Mesendoderm (in vitro differentiated cells): Measurements from ENCODE around the gene CPED1.

Experiments
- DNase-seq: peaks from one replicate; pipeline ENCODE4 v3.0.0; 2013
- H2AK5ac ChIP-seq: 2 replicates; pipeline ENCODE4 v1.6.1; 2013; ENCODE audit warnings: low read length, inconsistent platforms
- H2BK120ac ChIP-seq: 2 replicates; pipeline ENCODE4 v1.6.1; 2013; ENCODE audit warnings: low read depth, mild to moderate bottlenecking, low read length, moderate library complexity, mixed read lengths
- H2BK15ac ChIP-seq: replicated peaks from 2 replicates; pipeline ENCODE4 v1.6.1; 2013; ENCODE audit warnings: low read depth, mild to moderate bottlenecking, moderate library complexity
- H2BK5ac ChIP-seq: 2 replicates; pipeline ENCODE4 v1.6.1; 2013; ENCODE audit warnings: low read length, inconsistent platforms
- H3K18ac ChIP-seq: 2 replicates; pipeline ENCODE4 v1.6.1; 2013; ENCODE audit warnings: mild to moderate bottlenecking, low read length, mixed read lengths
- H3K23ac ChIP-seq: one replicate; pipeline ENCODE4 v1.6.1; 2013; ENCODE audit warnings: low read length
- H3K27ac ChIP-seq: 2 replicates; pipeline ENCODE4 v1.5.1; 2013; ENCODE audit warnings: low read depth, mild to moderate bottlenecking, inconsistent platforms, low read length, moderate library complexity
- H3K27me3 ChIP-seq: 2 replicates; pipeline ENCODE4 v1.6.1; 2013; ENCODE audit warnings: low read length, control low read depth, mild to moderate bottlenecking, inconsistent platforms; ENCODE audit not compliant: insufficient read depth, poor library complexity
- H3K36me3 ChIP-seq: 2 replicates; pipeline ENCODE4 v1.6.1; 2013; ENCODE audit warnings: low read length, inconsistent platforms; ENCODE audit not compliant: control insufficient read depth, insufficient read depth
- H3K4ac ChIP-seq: one replicate; pipeline ENCODE4 v1.6.1; 2013; ENCODE audit warnings: low read depth, mild to moderate bottlenecking, low read length, moderate library complexity
- H3K4me1 ChIP-seq: 2 replicates; pipeline ENCODE4 v1.6.1; 2013; ENCODE audit warnings: low read depth, low read length, inconsistent platforms; ENCODE audit not compliant: control insufficient read depth
- H3K4me2 ChIP-seq: 2 replicates; pipeline ENCODE4 v1.6.1; 2013; ENCODE audit warnings: low read length
- H3K4me3 ChIP-seq: 2 replicates; pipeline ENCODE4 v1.5.1; 2013; ENCODE audit warnings: mild to moderate bottlenecking, low read length
- H3K56ac ChIP-seq: one replicate; pipeline ENCODE4 v1.6.1; 2013; ENCODE audit warnings: low read length
- H3K79me1 ChIP-seq: 2 replicates; pipeline ENCODE4 v1.6.1; 2013; ENCODE audit warnings: low read length, inconsistent platforms
- H3K79me2 ChIP-seq: 2 replicates; pipeline ENCODE4 v1.6.1; 2013; ENCODE audit warnings: mild to moderate bottlenecking, low read length; ENCODE audit not compliant: control insufficient read depth, insufficient read depth
- H3K9ac ChIP-seq: 2 replicates; pipeline ENCODE4 v1.6.1; 2013; ENCODE audit warnings: low read length, inconsistent platforms
- H4K5ac ChIP-seq: one replicate; pipeline ENCODE4 v1.6.1; 2013; ENCODE audit warnings: low read length
- H4K8ac ChIP-seq: one replicate; pipeline ENCODE4 v1.6.1; 2013; ENCODE audit warnings: low read depth, mild to moderate bottlenecking, control low read depth, low read length, moderate library complexity
- WGBS: extraction: QIAGEN DNeasy Blood & Tissue Kit; methylation state at CpG from one replicate; pipeline ENCODE4 v1.1.7; 2013; ENCODE audit warnings: low lambda C conversion rate, missing lambda C conversion rate; ENCODE audit not compliant: insufficient coverage; ENCODE audit errors: extremely low coverage; 5-methylcytosine and 5-hydroxymethylcytosine counted together

The CPED1 gene

DNA sequence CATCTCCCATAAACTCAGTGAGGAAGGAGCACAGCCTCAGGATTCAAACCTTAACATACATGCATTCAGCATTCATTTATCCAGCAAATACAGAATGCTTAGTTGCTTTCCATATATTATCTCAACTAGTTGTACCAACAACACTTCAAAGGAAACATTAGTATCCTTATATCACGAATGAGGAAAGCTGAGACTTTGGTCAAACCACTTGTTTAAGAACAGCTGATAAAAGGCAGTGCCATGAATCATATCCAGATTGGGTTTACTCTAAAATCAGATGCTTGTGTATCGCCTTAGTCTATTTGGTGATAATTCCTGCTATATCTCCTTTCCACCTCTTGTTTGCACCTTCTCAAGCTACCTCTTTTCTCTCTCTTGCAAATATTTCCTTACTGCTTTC lies 1.9 kb upstream of the CPED1 start:
- H3K36me3 ChIP-seq = no peaks in the 10 kb centered on the region
- no peak overlapping the region for H4K8ac ChIP-seq
- no peak overlapping the region for H3K9ac ChIP-seq
- H2BK15ac ChIP-seq = no peak overlapping the region
- no peak overlapping the region for H3K56ac ChIP-seq
- no peak for DNase-seq
- peaks cover 2% of the 10 kb centered on the region for H3K4me1 ChIP-seq
- no peak overlapping the region for H3K4me2 ChIP-seq
- H3K27ac ChIP-seq = no peak overlapping the region
- H2AK5ac ChIP-seq = no peak overlapping the region
- H3K23ac ChIP-seq = no peak overlapping the region
- H3K27me3 ChIP-seq = peaks cover 2% of the 10 kb centered on the region
- no peak overlapping the region for H2BK120ac ChIP-seq
- no peak overlapping the region for H3K18ac ChIP-seq
- no peak overlapping the region for H3K4ac ChIP-seq
- WGBS = no CpG with 5 or more reads among the region's 2 CpGs
- H3K4me3 ChIP-seq = no peak overlapping the region
- no peaks in the 10 kb centered on the region for H3K79me2 ChIP-seq
- no peaks in the 10 kb centered on the region for H3K79me1 ChIP-seq
- no peak overlapping the region for H4K5ac ChIP-seq
- H2BK5ac ChIP-seq = no peak overlapping the region

- Histone ChIP-seq H3K23ac (no peak overlapping the region), H3K4me1 (peaks cover 2% of the 10 kb centered on the region), H2AK5ac (no peak overlapping the region), H3K4me3 (no peak overlapping the region), H3K4ac (no peak overlapping the region), H4K5ac (no peak overlapping the region), H3K27ac (no peak overlapping the region), H3K4me2 (no peak overlapping the region), H3K56ac (no peak overlapping the region), H3K18ac (no peak overlapping the region), H2BK120ac (no peak overlapping the region), H3K9ac (no peak overlapping the region), H2BK5ac (no peak overlapping the region), H2BK15ac (no peak overlapping the region), H3K36me3 (no peaks in the 10 kb centered on the region), H3K79me2 (no peaks in the 10 kb centered on the region), H3K27me3 (peaks cover 2% of the 10 kb centered on the region), H4K8ac (no peak overlapping the region), H3K79me1 (no peaks in the 10 kb centered on the region)
- DNase-seq = no peak
- 100% methylated on average over 1 of the region's 3 CpGs for WGBS
These were observed 1.2 kb upstream of the CPED1 start for GRCh38 chr7:120987280-120987679.

DNA sequence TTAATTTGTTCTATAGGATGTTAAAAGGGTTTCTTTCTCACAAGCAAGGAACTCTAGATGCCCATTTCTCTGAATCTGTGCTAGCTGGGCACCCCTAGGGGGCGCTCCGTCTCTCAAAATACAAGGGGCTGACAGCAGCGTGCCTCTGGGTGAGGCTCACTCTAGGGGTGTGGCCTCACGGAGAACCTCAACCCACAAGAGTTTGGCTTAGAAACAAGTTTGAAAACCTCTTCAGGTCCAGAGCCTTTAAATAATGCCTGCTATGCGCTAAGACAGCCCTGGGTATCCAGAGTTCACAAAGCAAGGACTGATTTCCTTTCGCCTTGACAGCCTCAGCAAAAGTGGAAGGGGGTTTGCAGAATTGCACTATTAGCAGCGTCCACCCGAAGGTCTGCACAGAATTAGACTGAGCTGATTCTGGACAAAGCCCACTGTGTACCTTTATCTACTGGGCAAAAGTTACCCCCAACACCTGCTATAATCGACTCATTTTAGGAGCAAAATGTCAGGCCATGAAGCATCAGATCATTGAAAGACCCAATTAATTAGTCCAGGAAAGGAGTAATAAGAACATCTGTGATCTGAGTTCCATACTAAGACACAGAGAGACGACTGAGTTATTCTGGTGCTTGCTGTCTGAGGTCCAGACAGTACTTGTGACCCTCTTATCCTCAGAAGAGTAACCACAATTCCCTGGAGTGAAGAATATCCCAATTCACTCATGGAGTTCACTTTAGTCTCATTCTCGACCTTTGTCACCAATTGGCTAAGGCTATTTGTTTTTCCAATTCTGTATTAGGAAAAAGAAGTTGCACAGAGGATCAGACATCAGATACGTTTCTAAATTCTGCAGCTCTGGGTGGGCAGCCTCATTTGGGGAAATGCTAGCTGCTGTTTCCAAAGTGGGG lies 574 bp upstream of the CPED1 start:
- H2BK5ac ChIP-seq = no peak overlapping the region
- peaks cover 2% of the 10 kb centered on the region for H3K27me3 ChIP-seq
- H3K56ac ChIP-seq = no peak overlapping the region
- no peak overlapping the region for H3K4me3 ChIP-seq
- no peak overlapping the region for H2BK120ac ChIP-seq
- no peak overlapping the region for H3K23ac ChIP-seq
- WGBS = no CpG with 5 or more reads among the region's 12 CpGs
- H3K4me2 ChIP-seq = peak overlapping the region; percentile 37
- H3K79me1 ChIP-seq = no peaks in the 10 kb centered on the region
- H3K4me1 ChIP-seq = peaks cover 2% of the 10 kb centered on the region
- DNase-seq = peak; percentile 91
- H3K36me3 ChIP-seq = no peaks in the 10 kb centered on the region
- no peak overlapping the region for H2BK15ac ChIP-seq
- no peak overlapping the region for H4K5ac ChIP-seq
- H2AK5ac ChIP-seq = no peak overlapping the region
- no peak overlapping the region for H4K8ac ChIP-seq
- H3K27ac ChIP-seq = no peak overlapping the region
- no peak overlapping the region for H3K9ac ChIP-seq
- no peak overlapping the region for H3K18ac ChIP-seq
- H3K4ac ChIP-seq = no peak overlapping the region
- H3K79me2 ChIP-seq = no peaks in the 10 kb centered on the region

DNA sequence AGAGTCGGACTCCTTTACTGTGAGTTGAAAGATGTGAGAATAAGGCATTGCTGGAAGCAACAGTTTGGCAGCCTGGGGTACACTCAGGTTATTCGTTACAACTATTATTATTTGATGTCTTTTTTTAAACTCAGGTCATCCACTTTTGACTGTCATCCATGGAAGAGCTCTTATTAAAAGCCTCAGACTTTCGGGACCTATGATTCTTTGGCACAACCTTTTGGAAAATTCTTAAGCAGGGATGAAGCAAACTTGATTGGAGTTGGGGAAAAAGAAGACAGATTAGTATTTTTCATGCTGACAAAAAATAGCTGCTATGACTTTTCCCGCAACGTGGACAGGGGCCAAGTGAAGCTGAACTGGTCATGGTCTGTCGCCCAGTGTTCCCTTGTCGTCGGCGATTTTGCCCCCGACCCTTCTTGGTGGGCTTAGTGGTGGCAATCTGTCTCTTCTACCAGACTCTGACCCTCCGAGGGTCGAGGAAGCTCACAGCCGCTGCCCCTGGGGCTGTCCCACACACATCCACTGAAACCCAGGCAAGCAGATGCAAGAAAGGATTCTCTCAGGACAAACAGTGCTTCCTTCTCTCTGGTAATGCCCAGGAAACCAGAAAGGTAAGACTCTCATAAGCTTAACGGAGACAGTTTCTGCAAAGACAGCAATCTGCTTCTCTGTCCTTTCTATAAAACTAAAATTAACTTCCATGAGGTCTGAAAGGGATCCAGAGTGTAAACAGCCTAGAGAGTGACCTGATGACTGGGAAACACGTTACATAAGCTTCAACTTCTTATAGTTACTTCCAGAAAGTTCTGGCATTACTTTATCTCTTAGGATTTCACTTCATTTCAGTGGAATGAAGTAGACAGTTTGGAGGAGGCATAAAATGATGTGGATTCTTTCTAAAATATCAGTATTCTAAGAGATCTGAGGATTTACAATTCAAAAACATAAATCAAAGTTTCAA lies 1.0 kb downstream of the CPED1 start:
- Histone ChIP-seq H3K4ac (no peak overlapping the region), H2BK15ac (no peak overlapping the region), H3K79me2 (no peaks in the 10 kb centered on the region), H2AK5ac (no peak overlapping the region), H3K18ac (no peak overlapping the region), H3K23ac (no peak overlapping the region), H4K5ac (no peak overlapping the region), H2BK120ac (no peak overlapping the region), H3K4me2 (no peak overlapping the region), H3K56ac (no peak overlapping the region), H2BK5ac (no peak overlapping the region), H3K27ac (no peak overlapping the region), H3K36me3 (no peaks in the 10 kb centered on the region), H3K4me1 (peaks cover 2% of the 10 kb centered on the region), H3K4me3 (no peak overlapping the region), H3K79me1 (no peaks in the 10 kb centered on the region), H3K27me3 (peaks cover 2% of the 10 kb centered on the region), H3K9ac (no peak overlapping the region), H4K8ac (no peak overlapping the region)
- no peak for DNase-seq
- WGBS = no CpG with 5 or more reads among the region's 15 CpGs

- Histone ChIP-seq H3K36me3 (no peaks in the 10 kb centered on the region), H2AK5ac (no peak overlapping the region), H3K56ac (no peak overlapping the region), H3K4me3 (no peak overlapping the region), H3K27ac (no peak overlapping the region), H3K23ac (no peak overlapping the region), H4K8ac (no peak overlapping the region), H4K5ac (no peak overlapping the region), H3K4me2 (no peak overlapping the region), H2BK5ac (no peak overlapping the region), H3K27me3 (peaks cover 2% of the 10 kb centered on the region), H3K79me1 (no peaks in the 10 kb centered on the region), H2BK120ac (no peak overlapping the region), H3K9ac (no peak overlapping the region), H2BK15ac (no peak overlapping the region), H3K18ac (no peak overlapping the region), H3K4me1 (peaks cover 2% of the 10 kb centered on the region), H3K4ac (no peak overlapping the region), H3K79me2 (no peaks in the 10 kb centered on the region)
- 100% methylated on average over 1 of the region's 6 CpGs for WGBS
- DNase-seq = no peak
These were observed 2.1 kb downstream of the CPED1 start for GRCh38 chr7:120990468-120991118.
